ENCODE results near the gene STRN4.

GRCh38 chr19:46716672-46717033, 29.6 kb downstream of the STRN4 start:
- no peak for TF ChIP-seq POLR2A (IDR thresholded peaks at IDR 0.05; ENCODE audit: borderline replicate concordance, extremely low read depth, insufficient read depth, insufficient read length)
- TF ChIP-seq, protein P1, sequence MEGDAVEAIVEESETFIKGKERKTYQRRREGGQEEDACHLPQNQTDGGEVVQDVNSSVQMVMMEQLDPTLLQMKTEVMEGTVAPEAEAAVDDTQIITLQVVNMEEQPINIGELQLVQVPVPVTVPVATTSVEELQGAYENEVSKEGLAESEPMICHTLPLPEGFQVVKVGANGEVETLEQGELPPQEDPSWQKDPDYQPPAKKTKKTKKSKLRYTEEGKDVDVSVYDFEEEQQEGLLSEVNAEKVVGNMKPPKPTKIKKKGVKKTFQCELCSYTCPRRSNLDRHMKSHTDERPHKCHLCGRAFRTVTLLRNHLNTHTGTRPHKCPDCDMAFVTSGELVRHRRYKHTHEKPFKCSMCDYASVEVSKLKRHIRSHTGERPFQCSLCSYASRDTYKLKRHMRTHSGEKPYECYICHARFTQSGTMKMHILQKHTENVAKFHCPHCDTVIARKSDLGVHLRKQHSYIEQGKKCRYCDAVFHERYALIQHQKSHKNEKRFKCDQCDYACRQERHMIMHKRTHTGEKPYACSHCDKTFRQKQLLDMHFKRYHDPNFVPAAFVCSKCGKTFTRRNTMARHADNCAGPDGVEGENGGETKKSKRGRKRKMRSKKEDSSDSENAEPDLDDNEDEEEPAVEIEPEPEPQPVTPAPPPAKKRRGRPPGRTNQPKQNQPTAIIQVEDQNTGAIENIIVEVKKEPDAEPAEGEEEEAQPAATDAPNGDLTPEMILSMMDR (IDR thresholded peaks at IDR 0.05 in 2 of 3, conservative IDR thresholded peaks at IDR 0.05 in 1 of 3; ENCODE audit: borderline replicate concordance in 1 of 3, insufficient read depth in 1 of 3, low read depth in 2 of 3, low read length in 2 of 3): no peak
- TF ChIP-seq RAD21 (IDR thresholded peaks at IDR 0.05; ENCODE audit: low read depth): no peak
- TF ChIP-seq EZH2phosphoT487 (IDR thresholded peaks at IDR 0.05; ENCODE audit: borderline replicate concordance): no peak
- TF ChIP-seq POLR2AphosphoS5 (IDR thresholded peaks at IDR 0.05; ENCODE audit: low read depth, low read length): no peak
- TF ChIP-seq ZNF274 (IDR thresholded peaks at IDR 0.05; ENCODE audit: low read depth, low read length): no peak
